SW 1271 (cell line): ENCODE data around the gene EID2B.

Experiments
- DNase-seq, 2 experiments: peaks; one replicate each; lab custom pipeline; 2025; lab: John Stamatoyannopoulos, UW

EID2B gene, protein sequence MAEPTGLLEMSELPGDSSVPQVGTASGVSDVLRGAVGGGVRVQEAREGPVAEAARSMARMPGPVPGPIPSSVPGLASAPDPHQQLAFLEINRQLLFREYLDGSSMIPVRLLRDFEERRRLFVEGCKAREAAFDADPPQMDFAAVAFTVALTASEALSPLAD

DNA sequence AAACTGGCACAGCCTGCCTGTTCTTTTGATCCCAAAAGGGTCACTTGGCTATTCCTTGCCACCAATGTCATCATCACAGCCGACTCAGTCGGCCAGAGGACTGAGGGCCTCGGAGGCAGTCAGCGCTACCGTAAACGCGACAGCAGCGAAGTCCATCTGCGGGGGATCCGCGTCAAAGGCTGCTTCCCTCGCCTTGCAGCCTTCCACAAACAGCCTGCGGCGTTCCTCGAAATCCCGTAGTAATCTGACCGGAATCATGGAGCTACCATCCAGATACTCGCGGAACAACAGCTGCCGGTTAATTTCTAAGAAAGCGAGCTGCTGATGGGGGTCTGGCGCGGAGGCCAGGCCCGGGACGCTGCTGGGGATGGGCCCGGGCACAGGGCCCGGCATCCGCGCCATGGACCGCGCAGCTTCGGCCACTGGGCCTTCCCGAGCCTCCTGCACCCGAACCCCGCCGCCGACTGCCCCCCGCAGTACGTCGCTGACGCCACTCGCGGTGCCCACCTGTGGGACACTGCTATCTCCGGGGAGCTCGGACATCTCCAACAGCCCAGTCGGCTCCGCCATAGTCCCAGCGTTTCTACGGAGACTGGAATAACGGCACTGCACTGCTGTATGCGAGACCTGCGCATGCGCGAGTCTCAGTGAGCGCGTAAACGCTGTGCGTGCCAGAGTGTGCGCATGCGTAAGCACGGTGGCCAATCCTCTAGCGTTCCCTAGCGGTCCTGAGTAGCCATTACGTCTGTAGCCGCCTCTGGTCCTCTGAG lies at the start of gene EID2B:
TSS of gene EID2B (minus strand) at position 620 of the 770 bp plus-strand sequence. CDS start at position 570, 50 bp downstream.
- DNase-seq = peak; percentile 64 to 87

DNA sequence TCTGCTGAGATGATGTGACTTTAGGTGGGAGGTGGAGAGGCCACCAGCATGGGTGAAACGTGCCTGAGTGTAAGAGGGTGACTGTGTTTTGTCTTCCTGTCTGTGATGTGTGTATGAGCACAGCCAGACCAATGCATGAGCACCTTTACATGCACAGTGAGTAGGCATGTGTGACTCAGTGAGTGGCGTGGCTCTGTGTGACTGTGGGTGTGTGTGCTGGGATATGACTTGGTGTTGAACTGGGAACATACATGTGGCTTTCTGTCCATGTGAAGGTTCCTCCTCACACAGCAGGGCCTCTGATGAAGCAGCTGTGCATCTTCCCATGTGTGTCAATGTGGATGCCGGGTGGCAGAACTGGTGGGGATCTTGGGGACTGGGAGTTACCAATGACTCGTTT lies 49.8 kb upstream of the EID2B start:
- DNase-seq = no peak

DNA sequence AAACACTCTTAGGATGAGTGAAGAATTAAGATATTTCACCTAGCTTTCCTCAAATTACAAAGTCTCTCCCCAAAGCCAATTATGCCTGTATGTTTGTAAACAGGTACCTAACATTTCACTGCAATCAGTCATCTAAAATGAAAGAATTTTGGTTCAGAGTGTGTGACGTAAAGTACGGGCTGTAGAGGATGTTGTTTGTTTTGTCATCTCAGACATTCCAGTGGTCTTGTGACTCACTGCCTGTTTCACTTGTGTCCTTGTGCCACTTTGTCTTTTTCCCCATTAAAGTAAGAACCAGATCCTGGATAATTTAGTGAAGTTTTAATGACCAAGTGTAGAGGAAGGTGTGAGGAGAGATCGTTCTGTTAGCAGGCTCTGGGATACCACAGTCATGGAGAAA lies 36.0 kb upstream of the EID2B start:
- DNase-seq = peak; percentile 30 to 66

DNA sequence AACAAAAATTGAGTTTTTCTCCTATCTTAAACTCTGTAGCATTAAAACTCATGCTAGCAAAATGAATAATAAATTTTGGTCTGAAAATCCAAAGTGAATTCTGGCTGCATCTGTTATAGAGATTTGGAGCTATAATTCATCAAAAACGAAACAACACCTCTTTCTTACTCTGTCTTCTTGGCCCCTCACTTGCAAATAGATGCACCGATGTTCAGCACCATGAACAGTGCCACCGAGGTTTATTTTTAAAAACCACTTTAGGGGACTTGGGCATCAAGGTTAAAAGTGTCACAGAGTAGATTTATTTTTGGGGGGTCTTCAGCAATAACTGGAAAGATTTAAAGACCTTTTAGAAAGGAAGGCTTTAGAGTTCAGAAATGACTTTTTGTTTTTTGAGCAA lies 33.4 kb upstream of the EID2B start:
- DNase-seq = no peak

DNA sequence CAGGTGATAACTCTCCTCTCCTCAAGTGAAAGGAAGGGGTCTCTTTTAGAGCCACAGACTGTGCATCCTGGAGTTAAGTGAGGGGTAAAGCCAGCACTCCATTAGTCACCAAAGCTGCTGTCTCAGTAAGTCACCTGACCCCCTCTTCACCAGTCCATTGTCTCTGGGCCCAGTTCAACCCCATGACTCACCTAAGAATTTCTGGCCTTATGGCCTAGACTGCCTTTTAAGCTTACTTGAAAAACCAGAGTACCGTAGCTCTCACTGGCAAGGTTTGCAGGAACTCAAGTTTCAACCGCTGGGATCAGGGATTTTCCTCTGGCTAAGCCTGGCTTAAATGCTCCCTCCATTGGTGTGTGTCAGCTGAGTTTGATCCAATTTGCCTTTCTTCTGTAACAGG lies 30.8 kb upstream of the EID2B start:
- DNase-seq = no peak

DNA sequence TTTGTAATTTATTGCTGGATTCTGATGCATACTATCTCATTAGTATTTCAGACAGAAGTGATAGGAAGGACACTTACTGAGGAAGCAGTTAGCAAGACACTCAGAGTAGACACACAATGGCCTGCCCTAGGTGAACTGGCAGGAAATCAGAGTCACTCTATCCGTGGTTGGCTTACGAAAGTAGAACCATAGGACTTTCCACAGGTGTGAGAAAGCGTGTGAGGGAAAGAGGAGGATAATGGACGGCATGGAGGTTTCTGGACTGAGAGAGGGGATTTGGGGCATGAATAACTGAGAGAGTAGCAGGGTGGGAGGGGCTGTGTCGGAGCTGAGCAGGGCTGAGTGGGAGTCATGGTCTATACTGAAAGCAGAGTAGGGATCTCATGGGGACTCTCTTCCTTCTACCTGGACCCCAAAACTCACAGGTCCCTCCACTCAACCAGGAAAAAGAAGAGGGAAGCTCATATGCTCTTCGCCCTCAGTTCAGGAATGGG lies 26.0 kb upstream of the EID2B start:
- no peak for DNase-seq

DNA sequence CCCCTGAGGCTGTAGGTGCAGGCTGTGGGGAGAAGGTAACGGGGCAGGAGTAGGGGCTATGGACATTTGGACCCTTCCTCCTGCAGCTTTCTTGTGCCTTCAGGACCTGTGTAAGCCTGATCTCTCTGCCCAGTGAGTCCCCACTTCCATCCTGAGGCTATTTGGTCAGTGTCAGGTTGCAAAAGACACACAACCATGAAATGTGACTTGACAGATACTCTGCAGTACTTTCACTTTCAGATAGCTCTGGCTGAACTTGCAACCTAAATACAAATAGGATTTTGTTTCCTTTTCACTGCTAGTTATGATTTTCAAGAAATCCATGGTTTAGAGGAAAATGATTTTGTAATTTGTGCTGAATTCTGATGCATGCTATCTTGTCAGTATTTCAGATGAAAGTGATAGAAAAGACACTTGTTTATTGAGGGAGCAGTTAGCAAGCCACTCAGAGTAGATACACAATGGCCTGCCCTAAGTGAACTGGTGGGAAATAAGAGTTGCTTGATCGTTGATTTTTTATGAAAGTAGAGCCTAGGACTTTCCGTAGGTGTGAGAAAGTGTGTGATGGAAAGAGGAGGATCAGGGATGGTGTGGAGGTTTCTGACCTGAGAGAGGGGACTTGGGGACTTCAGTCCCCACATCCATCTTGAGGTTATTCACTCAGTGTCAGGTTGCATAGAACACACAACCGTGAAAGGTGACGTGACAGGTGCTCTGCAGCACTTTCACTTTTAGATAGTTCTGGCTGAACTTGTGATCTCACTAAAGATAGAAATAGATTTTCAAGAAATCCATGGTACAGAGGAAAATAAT lies 25.4 kb upstream of the EID2B start:
- DNase-seq = no peak

DNA sequence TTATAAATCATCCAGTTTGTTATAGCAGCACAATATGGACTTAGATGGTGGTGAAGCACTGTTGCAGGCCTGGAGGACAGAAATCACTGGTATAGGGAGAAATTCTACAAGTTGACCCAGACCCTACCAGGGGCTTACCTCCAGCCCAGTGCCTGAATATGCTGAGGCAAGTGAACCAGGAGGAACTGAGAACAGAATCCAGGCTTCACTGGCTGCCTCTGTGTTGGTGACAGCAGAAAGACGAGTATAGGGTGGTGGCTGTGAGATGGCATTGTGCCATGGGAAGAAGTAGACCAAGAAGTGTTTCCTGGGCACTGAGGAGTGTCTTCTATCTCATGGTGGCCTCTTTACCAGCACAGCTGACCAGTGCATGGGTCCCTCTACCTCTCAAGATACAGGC lies 23.2 kb upstream of the EID2B start:
- no peak for DNase-seq

DNA sequence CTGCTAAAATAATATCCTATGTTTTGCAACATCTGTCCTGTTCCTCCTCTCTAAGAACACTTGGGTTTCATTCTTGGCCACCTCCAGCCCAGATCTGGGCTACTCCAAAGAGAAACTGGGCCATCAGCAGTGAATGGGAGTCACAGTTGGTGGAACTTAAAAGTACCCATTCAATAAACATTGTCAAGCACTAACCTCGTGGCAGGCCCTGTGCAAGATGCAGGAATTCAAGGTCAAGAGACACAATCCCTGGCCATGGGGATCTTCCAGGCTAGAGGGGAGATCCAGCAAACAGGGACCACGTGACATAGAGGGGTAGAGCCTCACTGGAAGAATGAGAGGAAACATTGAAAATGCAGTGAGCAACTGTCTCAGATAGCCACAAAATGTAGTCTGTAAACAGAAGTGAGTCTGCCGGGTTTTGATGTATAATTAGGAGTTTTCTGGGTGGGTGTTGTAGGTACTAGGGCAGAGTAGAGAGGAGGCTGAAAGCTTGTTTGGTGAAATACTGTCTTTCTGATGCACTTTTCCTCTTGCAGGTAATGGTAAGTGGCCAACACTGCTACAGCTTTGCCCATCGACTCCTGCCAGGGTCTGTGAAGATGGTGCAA lies 22.2 kb upstream of the EID2B start:
- no peak for DNase-seq

DNA sequence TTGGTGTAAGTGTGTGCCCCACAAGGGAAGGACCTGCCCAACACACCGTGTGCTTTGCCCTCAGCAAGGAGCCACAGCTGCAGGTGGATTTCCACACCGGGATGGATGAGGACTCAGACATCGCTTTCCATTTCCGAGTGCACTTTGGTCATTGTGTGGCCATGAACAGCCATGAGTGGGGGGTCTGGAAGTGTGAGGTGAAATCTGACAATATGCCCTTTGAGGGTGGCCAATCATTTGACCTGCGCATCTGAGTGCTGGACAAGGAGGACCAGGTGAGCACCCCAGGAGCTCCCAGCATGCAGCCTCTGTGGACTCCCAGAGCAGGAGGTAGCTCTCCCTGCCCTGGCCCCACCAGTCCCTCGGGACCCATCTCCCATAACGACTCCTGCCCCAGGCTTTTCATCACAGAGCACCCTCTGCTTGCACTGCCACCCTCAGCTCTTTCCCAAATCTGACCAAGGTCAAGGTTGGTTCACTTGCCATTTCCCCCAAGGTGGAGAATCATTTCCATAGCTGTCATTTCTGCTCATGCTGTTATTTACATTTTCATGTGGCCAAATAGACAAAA lies 20.5 kb upstream of the EID2B start:
- DNase-seq = no peak

DNA sequence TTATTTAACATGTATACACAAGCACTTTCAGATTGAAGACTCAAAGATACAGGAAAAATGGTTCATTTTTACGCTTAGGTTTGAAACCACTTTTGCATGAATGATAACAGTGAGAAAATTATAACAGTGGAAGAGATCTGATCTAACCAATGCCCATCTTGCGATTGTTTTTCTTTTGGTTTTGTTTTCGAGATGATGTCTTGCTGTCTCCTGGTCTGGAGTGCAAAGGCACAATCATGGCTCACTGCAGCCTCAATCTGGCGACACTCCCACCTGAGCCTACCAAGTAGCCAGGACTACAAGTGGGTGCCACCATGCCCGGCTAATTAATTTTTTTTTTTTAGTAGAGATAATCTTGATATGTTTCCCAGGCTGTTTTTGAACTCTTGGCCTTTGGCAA lies 17.5 kb upstream of the EID2B start:
- DNase-seq = no peak

DNA sequence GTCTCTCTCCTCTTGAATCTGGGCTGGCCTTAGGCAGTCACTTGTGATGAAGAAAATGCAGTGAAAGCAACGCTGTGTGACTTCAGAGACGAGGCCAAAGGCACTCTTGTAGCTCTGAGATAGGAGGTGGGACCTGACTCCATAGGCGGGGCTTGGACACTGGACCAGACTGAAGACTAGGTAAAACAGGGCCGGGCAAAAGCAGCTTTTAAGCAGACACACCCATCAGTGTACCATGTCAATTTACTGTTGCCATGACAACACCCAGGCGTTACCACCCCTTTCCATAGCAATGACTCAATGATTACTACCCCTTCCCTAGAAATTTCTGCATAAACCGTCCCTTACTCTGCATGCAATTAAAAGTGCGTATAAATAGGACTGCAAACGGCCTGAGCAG lies 13.9 kb upstream of the EID2B start:
- no peak for DNase-seq

DNA sequence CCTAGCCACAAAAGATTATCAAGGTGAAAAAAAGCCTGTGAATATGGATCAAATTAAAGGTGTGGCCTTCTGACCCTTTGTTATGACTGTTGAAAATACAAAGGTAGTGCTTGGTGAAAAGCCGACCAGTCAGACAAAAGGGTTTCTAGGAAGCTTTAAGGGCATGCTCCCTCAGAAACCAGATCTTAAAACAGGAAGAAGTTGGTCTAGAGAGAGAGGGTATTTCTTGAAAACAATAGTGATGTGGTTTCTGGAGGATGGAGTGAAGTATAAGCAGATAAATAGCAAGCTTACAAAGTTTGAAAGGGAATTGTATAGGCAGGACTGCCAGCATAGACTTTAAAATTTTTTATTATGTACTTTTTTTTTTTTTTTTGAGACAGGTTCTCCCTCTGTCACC lies 12.3 kb upstream of the EID2B start:
- no peak for DNase-seq

DNA sequence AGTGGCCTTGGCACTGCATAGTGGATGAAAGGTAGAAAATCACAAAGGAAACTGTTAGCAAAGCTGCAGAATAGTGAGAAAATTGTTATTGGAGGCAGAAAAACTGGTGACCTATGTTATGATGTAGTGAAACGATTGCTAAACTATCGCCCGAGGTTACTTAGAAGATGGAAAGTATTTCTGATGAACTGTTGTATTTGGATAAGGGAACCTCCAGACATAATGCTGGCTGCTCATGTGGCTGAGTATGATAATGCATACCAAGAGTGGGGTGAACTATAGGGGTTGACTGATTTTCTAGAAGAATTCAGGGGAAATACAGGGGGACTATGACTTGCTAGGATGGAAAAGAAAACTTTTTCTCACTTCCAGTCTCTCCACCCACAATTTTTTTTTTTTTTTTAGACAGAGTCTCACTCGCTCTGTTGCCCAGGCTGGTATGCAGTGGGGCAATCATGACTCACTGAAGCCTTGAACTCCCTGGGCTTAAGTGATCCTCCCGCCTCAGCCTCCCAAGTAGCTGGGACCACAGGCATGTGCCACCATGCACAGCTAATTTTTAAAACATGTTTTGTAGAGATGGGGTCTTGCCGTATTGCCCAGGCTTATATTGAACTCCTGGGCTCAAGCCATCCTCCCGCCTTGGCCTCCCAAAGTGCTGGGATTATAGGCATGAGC lies 11.7 kb upstream of the EID2B start:
- DNase-seq = no peak

DNA sequence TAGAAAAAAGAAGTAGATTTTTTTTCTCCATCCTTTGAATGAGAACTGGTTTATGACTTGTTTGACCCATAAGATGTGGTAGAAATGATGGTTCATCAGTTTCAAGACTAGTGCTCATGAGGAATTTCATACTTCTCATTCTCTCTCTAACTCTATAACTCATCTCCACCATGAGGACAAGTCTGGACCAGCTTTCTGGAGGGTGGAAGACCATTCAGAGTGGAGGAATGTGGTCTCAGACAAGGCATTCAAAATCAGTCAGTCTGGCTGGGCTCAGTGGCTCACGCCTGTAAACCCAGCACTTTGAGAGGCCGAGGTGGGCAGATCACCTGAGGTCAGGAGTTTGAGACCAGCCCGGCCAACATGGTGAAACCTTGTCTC lies 10.8 kb upstream of the EID2B start:
- DNase-seq = no peak

DNA sequence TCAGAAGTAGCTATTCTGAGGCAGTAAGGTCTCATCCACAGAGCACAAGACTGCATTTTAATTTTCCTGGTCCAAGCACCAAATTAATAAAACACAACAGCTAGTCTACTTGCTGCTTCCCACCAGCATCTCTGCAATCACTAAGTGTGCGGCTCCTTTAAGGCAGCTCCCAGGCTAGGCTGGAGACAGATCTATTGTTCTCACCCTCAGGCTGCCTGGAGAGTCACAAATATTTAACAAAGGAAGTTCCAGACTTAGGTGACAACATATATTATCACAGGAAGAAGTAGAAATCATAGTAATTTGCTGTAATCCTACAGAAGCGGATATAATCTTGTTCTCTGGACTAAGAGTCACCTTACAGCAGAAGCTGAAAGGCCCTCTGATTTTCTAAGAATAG lies 9.6 kb upstream of the EID2B start:
- DNase-seq = no peak

DNA sequence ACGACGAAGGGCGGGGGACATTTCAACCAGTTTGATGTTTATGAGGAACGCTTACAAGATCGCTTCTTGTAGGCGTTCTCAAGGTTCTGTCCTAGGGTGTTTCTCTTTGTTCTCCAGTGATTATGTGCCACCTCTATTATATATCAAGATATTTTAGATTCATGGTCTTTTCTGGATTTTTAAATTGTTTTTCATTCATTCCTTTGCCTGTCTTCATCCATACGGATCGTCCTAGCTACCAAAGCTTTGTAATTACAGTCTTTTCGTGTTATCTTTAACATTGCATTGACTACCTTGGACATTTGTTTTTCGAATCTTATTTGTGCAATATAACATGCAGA lies 7.7 kb upstream of the EID2B start:
- no peak for DNase-seq

DNA sequence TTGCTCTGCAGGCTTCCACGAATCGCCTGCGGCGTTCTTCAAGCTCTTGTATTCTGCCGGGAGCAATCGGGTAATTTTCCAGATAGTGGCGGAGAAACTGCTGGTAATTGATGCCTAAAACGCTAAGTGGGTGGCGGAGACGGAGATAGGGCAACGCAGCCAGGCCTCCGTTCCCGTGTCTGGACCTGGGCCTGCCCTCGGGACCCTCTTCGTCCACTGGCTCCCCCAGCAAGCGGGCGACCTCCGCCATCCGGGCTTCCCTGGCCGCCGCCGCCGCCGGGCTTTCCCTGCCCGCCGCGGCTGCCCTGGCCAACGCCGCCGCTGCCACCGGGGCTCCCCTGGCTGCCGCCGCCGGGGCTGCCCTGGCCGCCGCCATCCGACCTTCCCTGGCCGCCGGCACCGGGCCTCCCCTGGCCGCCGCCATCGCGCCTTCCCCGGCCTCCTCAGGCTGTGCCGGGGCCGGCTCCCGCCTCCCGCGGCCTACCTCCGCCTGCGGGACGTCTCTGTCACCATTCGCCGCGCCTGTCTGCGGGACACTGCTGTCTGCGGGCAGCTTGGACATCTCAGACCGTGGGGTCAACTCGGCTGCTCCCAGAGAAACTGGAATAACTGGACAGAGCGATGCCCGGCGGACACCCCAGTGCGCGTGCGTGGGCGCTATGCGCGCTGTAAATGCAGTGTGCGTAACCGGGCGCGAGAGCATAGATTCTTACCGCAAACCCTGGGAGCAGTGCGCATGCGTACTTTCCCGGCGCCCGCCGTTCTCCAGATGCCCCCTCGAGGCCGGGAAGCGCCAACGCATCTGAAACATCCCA lies 7.1 kb upstream of the EID2B start, which contains the start of gene EID2:
TSS of gene EID2 (minus strand) at position 644 of the 815 bp plus-strand sequence. CDS start at position 562, 82 bp downstream.
- peak in 1 of 2 experiments; percentile 88 for DNase-seq

DNA sequence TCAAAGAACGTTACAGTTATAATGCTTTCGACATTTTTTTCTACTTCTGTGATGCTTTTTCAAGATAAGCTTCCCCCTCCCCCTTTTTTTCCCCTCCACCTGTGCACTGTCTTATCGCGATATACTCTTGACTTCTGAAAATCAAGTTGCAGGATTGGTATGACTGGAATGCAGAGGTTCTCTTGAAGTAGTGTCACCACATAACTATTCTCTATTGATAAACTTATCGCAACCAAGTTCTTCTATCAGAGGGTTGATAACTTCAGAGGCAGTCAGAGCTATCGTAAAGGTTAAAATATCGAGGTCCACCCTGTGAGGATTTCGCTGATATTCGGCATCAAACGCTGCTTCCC lies 6.5 kb upstream of the EID2B start:
- peak in 1 of 2 experiments; percentile 36 for DNase-seq

DNA sequence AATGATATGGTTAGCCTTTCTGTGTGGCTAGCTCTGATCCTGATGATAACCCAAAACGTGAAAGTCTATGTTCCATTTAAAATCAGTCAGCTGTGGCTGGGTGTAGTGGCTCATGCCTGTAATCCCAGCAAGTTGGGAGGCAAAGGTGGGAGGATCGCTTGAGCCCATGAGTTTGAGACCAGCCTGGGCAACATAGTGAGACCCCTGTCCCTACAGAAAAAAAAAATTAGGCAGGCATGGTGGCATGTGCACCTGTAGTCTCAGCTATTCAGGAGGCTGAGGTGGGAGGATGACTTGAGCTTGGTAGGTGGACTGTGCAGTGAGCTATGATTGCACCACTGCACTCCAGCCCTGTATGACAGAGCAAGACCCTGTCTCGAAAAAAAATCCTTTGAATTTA lies 1.1 kb upstream of the EID2B start:
- no peak for DNase-seq

DNA sequence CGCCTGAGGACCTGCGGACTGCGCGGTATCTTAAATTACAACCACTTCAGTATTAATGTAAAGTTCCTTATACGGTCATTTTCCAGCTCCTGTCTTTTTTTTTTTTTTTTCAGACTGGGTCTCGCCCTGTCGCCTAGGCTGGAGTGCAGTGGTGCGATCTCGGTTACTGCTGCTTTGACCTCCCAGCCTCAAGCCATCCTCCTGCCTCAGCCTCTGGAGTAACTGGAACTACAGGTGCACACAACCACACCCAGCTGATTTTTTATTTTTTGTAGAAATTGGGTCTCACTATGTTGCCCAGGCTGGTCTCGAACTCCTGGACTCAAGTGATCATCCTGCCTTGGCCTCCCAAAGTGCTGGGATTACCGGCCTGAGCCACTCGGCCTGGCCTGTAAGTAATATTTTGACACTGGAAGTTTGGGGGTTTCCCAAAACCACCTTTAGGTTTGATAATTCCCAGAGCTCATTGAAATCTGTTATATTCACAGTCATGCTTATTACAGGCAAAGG lies 406 bp upstream of the EID2B start:
- no peak for DNase-seq
